OCI-LY3 (cell line): ENCODE data around the gene CFAP298.

Source experiments
- H2AFZ ChIP-seq: fragments of 200-600, 300-600 bp; shearing (Covaris generic); 2 replicates; pipeline ENCODE4 v1.6.0; 2014; ENCODE audit warnings: antibody characterized with exemption, low read depth, low read length
- H3K27ac ChIP-seq: fragments of 200-600, 300-600 bp; sonication (generic); 2 replicates; pipeline ENCODE4 v1.5.1; 2014; ENCODE audit warnings: mild to moderate bottlenecking, low read length, moderate library complexity, mixed read lengths
- H3K27me3 ChIP-seq: fragments of 200-600, 300-600 bp; sonication (generic); 2 replicates; pipeline ENCODE4 v1.6.1; 2014; ENCODE audit warnings: low read depth, low read length, mixed read lengths
- H3K36me3 ChIP-seq: fragments of 200-600, 300-600 bp; sonication (generic); replicated peaks from 2 replicates; pipeline ENCODE3; 2014; ENCODE audit warnings: low read depth, low read length, mixed read lengths
- H3K4me1 ChIP-seq: fragments of 300-600, 200-600 bp; sonication (generic); 2 replicates; pipeline ENCODE4 v1.6.1; 2014; ENCODE audit warnings: low read length, mixed read lengths
- H3K4me2 ChIP-seq: fragments of 200-600, 300-600 bp; sonication (generic); 2 replicates; pipeline ENCODE4 v1.6.1; 2014; ENCODE audit warnings: low read length, mixed read lengths
- H3K4me3 ChIP-seq: fragments of 300-600, 200-600 bp; sonication (generic); 2 replicates; pipeline ENCODE4 v1.5.1; 2014; ENCODE audit warnings: antibody characterized with exemption, mild to moderate bottlenecking, low read length, moderate library complexity
- H3K79me2 ChIP-seq: fragments of 300-600, 200-600 bp; shearing (Covaris generic); 2 replicates; pipeline ENCODE4 v1.6.1; 2014; ENCODE audit warnings: mild to moderate bottlenecking, low read length, mixed read lengths
- H3K9ac ChIP-seq: fragments of 300-600, 200-600 bp; shearing (Covaris generic); 2 replicates; pipeline ENCODE4 v1.6.0; 2014; ENCODE audit warnings: mild to moderate bottlenecking, low read length, moderate library complexity
- H3K9me3 ChIP-seq: fragments of 200-600, 300-600 bp; shearing (Covaris generic); 2 replicates; pipeline ENCODE4 v1.6.1; 2014; ENCODE audit warnings: low read length, mixed read lengths; ENCODE audit not compliant: insufficient read depth
- H4K20me1 ChIP-seq: fragments of 200-600, 300-600 bp; sonication (generic); 2 replicates; pipeline ENCODE4 v1.6.1; 2016; ENCODE audit warnings: low read length, mixed read lengths; ENCODE audit not compliant: insufficient read depth
- CTCF ChIP-seq: fragments of 200-600, 300-600 bp; sonication (generic); IDR thresholded peaks from 2 replicates; pipeline ENCODE4 v1.5.1; 2014; ENCODE audit warnings: antibody characterized with exemption, low read length, low read depth
- EZH2phosphoT487 ChIP-seq: fragments of 200-600 bp; shearing (Covaris generic); IDR thresholded peaks from 2 replicates; pipeline ENCODE4 v1.6.1; 2018; ENCODE audit warnings: antibody characterized with exemption, mixed run types, low read depth

Gene CFAP298

DNA sequence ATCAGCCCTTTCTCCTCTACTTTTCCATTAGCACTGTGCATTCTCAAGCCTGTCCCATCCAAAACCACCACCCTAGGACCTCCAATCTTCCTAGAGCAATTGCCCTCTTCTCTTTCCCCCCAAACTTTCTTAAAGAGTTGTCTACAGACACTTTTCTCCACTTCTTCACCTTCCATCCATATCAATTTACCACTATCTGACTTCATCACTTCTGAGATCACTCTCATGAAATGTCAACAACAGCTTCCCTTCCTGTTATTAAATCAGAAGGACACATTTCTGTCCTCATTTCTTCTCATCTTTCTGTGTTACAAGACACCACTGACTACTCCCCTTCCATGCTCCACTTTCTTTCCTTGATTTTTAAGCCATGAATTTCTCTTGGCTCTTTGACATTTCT is 36.0 kb upstream of the CFAP298 start:
- Histone ChIP-seq H3K4me2 (no peak overlapping the region), H3K79me2 (no peaks in the 10 kb centered on the region), H2AFZ (no peak overlapping the region), H3K9ac (no peak overlapping the region), H4K20me1 (no peaks in the 10 kb centered on the region), H3K4me1 (no peaks in the 10 kb centered on the region), H3K36me3 (no peaks in the 10 kb centered on the region), H3K9me3 (no peaks in the 10 kb centered on the region), H3K4me3 (no peak overlapping the region), H3K27me3 (no peaks in the 10 kb centered on the region), H3K27ac (no peak overlapping the region)
- no peak for TF ChIP-seq CTCF
- TF ChIP-seq EZH2phosphoT487: no peak

- Histone ChIP-seq H3K36me3 (no peaks in the 10 kb centered on the region), H3K4me3 (no peak overlapping the region)
Observed at GRCh38 chr21:32645261-32646182, 33.3 kb upstream of the CFAP298 start.

DNA sequence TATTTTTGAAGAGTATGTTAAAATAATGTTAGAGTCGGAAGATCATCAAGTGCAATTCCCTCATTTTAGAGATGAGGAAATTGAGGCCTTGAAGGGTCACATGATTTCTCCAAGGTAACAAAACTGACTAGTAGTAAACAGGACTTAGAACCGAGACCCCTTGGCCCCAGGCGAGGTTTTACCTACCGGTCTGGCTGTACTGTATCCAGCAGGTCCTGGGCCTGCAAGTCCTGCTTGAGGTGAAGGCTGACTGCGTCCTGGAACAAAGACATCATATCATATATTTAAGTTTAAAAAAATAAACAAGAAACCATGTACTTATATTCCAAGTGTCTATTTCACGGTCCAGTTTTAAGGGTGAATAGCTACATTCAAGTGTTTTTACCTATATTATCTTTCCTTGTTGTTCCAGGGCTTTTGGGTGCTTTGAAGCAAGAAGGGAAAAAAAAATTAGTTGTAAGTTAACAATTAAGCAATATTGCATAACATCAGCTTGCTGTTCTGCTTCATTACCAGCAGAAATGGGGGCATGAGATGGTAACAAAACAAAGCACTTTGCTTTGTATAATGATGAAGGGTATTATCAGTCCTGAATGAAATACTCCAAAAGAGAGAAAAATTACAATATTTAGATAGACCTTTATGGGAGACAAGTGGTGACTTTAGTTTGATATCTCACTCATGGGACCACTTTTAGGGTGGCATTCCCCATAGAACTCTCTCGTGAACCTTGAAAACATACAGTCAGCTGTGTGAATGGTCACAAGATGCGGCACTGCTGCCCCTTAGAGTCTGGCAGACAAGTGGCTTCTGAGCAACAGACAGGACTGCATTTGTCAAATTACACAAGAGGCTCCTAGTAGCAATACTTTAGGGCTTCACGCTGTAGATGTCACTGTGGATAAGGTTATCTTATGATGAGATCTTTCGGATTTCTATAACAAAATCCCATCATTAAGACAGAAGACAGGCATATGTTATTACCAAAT is 29.8 kb upstream of the CFAP298 start:
- TF ChIP-seq CTCF (no peak), EZH2phosphoT487 (no peak)
- no peak overlapping the region for H2AFZ ChIP-seq
- H3K4me1 ChIP-seq: no peaks in the 10 kb centered on the region
- no peak overlapping the region for H3K27ac ChIP-seq
- no peaks in the 10 kb centered on the region for H3K27me3 ChIP-seq
- H3K79me2 ChIP-seq: no peaks in the 10 kb centered on the region
- H3K4me2 ChIP-seq: no peak overlapping the region
- no peaks in the 10 kb centered on the region for H3K36me3 ChIP-seq
- no peaks in the 10 kb centered on the region for H3K9me3 ChIP-seq
- no peak overlapping the region for H3K4me3 ChIP-seq
- no peaks in the 10 kb centered on the region for H4K20me1 ChIP-seq
- H3K9ac ChIP-seq: no peak overlapping the region

More at GRCh38 chr21:32645261-32646182, 33.3 kb upstream of the CFAP298 start:
- no peak for TF ChIP-seq CTCF
- TF ChIP-seq EZH2phosphoT487: no peak
- Histone ChIP-seq H3K27ac (no peak overlapping the region), H3K9me3 (no peaks in the 10 kb centered on the region), H3K79me2 (no peaks in the 10 kb centered on the region), H2AFZ (no peak overlapping the region), H3K27me3 (no peaks in the 10 kb centered on the region), H3K9ac (no peak overlapping the region), H4K20me1 (no peaks in the 10 kb centered on the region), H3K4me2 (no peak overlapping the region), H3K4me1 (no peaks in the 10 kb centered on the region)
